Gastroesophageal sphincter (tissue), 3 donors: ENCODE data around the gene KRTAP4-2.

Experiments
- CTCF ChIP-seq, 4 experiments: fragments of 200-600 bp in 2 of 4; fragments of 450-650 bp in 2 of 4; sonication (generic) in 1 of 4; IDR thresholded peaks; one replicate each; pipeline ENCODE4 v1.5.1; 2017 to 2019; ENCODE audit warnings: antibody characterized with exemption in 4 of 4, mild to moderate bottlenecking in 2 of 4, moderate library complexity in 2 of 4
- POLR2AphosphoS5 ChIP-seq: sonication (generic); formaldehyde crosslinking; IDR thresholded peaks from one replicate; pipeline ENCODE4 v1.6.1; 2017; ENCODE audit warnings: antibody characterized with exemption

- no peak for TF ChIP-seq CTCF (IDR thresholded peaks at IDR 0.05)
- no peak for TF ChIP-seq POLR2AphosphoS5
Measured at GRCh38 chr17:41160648-41161047, 17.4 kb downstream of the KRTAP4-2 start, which contains the start of gene KRTAP4-4.
